ENCODE data around the gene YY1. TPM values are rescaled to one million over a fixed set of nuclear protein-coding genes. Genes with fewer than 3 reads are reported as not detected.

The YY1 gene
- total RNA-seq, 2 donors from 2014 or later, result 42.8 to 52.3 TPM

DNA sequence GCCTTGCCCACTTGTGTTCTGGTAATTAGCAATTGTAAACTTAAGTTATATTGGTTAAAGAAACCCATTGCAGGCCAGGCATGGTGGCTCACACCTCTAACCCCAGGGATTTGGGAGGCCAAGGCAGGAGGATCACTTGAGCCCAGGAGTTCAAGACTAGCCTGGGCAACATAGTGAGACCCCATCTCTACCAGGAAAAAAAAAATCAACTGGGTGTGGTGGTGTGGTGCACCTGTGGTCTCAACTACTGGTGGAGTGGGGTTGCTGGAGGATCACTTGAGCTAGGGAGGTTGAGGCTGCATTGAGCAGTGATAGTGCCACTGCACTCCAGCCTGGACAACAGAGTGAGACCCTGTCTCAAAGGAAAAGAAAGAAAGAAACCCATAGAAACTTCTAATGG is 13.7 kb downstream of the YY1 start:
- peaks cover 16 to 67% of the 10 kb centered on the region in 2 donors for H3K4me1 ChIP-seq (ENCODE audit: control insufficient read depth in 1 of 2, low read depth in 2 of 2)
- no peaks in the 10 kb centered on the region for H3K27me3 ChIP-seq (replicated peaks; ENCODE audit: insufficient read depth)
- H3K4me3 ChIP-seq, result no peak overlapping the region
- TF ChIP-seq, protein P1, sequence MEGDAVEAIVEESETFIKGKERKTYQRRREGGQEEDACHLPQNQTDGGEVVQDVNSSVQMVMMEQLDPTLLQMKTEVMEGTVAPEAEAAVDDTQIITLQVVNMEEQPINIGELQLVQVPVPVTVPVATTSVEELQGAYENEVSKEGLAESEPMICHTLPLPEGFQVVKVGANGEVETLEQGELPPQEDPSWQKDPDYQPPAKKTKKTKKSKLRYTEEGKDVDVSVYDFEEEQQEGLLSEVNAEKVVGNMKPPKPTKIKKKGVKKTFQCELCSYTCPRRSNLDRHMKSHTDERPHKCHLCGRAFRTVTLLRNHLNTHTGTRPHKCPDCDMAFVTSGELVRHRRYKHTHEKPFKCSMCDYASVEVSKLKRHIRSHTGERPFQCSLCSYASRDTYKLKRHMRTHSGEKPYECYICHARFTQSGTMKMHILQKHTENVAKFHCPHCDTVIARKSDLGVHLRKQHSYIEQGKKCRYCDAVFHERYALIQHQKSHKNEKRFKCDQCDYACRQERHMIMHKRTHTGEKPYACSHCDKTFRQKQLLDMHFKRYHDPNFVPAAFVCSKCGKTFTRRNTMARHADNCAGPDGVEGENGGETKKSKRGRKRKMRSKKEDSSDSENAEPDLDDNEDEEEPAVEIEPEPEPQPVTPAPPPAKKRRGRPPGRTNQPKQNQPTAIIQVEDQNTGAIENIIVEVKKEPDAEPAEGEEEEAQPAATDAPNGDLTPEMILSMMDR (IDR thresholded peaks at IDR 0.05), result no peak
- DNase-seq (ENCODE audit: low spot score), result no peak
- no peaks in the 10 kb centered on the region for H3K36me3 ChIP-seq
- ATAC-seq (ENCODE audit: insufficient number of reproducible peaks, low FRiP score, low read depth), result no peak
- no peaks in the 10 kb centered on the region for H3K9me3 ChIP-seq
- H3K27ac ChIP-seq, result no peak overlapping the region

DNA sequence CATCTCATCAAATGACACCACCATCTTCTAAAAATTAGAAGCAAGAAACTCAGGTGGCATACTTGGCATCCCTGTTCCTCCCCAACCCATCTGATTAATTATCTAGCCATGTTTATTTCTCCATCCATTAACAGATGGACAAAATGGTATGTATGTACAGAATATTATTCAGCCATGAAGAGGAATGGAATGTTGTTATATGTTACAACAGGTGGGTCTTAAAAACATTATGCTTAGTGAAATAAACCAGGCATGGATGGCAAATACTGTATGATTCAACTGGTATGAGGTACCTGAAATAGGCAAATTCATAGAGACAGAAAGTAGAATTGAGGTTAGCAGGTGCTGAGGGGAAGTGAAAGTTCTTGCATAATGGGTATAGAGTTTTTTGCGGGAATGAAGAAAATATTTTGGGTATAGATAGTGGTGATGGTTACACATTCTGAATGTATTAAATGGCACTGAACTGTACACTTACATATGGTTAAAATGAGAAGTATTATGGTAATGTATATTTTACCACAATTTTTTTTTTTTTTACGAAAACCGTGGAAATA is 17.5 kb downstream of the YY1 start:
- H3K9me3 ChIP-seq, result no peaks in the 10 kb centered on the region

DNA sequence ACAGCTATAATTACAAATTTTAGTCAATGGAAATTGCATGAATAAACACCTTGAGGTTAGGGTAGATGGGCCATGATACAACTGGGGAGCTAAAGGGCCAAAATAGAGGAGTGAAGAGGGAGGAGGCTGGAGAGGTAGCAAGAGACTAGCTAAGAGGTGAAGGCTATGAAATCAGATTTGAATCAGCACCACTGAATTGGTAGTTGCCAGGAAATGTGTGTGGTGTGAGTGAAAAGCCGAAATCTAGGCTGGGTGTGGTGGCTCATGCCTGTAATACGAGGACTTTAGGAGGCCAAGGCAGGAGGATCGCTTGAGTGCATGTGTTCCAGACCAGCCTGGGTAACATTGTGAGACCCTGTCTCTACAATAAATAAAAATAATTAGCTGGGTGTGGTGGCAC is 22.7 kb downstream of the YY1 start:
- Histone ChIP-seq H3K9me3 (no peaks in the 10 kb centered on the region), H3K27ac (no peak overlapping the region), H3K4me3 (no peak overlapping the region), H3K36me3 (peaks cover 14% of the 10 kb centered on the region), H3K4me1 (ENCODE audit: control insufficient read depth in 1 of 2, low read depth in 2 of 2) (peaks cover 0 to 41% of the 10 kb centered on the region in 2 donors), H3K27me3 (replicated peaks; ENCODE audit: insufficient read depth) (no peaks in the 10 kb centered on the region)
- ATAC-seq (ENCODE audit: insufficient number of reproducible peaks, low FRiP score, low read depth) (no peak), DNase-seq (ENCODE audit: low spot score) (no peak)
- TF ChIP-seq, protein P1 (IDR thresholded peaks at IDR 0.05), result no peak

More for the DNA sequence above, 17.5 kb downstream of the YY1 start:
- DNase-seq (ENCODE audit: low spot score) (no peak), ATAC-seq (ENCODE audit: insufficient number of reproducible peaks, low FRiP score, low read depth) (no peak)
- Histone ChIP-seq H3K4me1 (ENCODE audit: control insufficient read depth in 1 of 2, low read depth in 2 of 2) (peaks cover 11 to 61% of the 10 kb centered on the region in 2 donors), H3K4me3 (no peak overlapping the region), H3K27ac (no peak overlapping the region), H3K36me3 (no peaks in the 10 kb centered on the region), H3K27me3 (replicated peaks; ENCODE audit: insufficient read depth) (no peaks in the 10 kb centered on the region)
- TF ChIP-seq, protein P1 (IDR thresholded peaks at IDR 0.05), result no peak

DNA sequence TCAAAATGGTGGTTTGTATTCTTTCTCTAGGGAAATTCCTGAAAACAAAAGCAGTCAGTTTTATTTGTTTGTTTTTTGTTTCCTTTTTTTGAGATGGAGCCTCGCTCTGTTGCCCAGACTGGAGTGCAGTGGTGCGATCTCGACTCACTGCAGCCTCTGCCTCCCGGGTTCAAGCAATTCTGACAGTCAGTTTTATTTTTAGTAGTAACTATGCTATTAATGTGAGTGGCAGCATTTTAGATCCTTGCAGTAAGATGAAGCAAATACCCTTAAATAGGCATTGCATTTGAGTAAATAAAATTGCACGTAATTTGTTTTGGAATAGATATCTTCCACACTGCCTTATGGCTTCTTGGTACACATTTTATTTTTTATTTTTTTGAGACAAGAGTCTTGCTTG is 23.6 kb downstream of the YY1 start:
- Histone ChIP-seq H3K36me3 (peaks cover 14% of the 10 kb centered on the region), H3K4me3 (no peak overlapping the region), H3K9me3 (no peaks in the 10 kb centered on the region), H3K4me1 (ENCODE audit: control insufficient read depth in 1 of 2, low read depth in 2 of 2) (peaks cover 0 to 32% of the 10 kb centered on the region in 2 donors), H3K27ac (no peak overlapping the region), H3K27me3 (replicated peaks; ENCODE audit: insufficient read depth) (no peaks in the 10 kb centered on the region)
- TF ChIP-seq, protein P1 (IDR thresholded peaks at IDR 0.05), result no peak
- ATAC-seq (ENCODE audit: insufficient number of reproducible peaks, low FRiP score, low read depth), result no peak
- DNase-seq (ENCODE audit: low spot score), result no peak

DNA sequence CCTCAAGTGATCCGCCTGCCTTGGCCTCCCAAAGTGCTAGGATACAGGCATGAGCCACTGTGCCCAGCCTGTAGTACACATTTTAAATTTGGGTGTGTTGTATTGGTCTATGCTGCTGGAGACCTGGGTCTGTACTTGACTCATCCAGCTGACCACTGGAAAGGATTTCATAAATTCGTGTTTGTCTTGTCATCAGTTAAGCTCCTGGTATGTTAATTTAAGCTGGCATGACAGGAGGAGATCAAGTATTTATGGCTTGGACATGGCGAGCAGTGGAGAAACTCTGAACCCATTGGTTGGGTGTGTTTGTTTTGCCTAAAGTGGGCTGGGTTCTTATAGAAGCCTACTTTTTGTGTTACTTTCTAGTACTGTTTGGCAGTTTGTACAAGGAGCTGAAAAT is 24.2 kb downstream of the YY1 start:
- Histone ChIP-seq H3K4me3 (no peak overlapping the region), H3K9me3 (no peaks in the 10 kb centered on the region), H3K36me3 (peaks cover 14% of the 10 kb centered on the region), H3K27ac (no peak overlapping the region), H3K27me3 (replicated peaks; ENCODE audit: insufficient read depth) (no peaks in the 10 kb centered on the region), H3K4me1 (ENCODE audit: control insufficient read depth in 1 of 2, low read depth in 2 of 2) (peaks cover 0 to 26% of the 10 kb centered on the region in 2 donors)
- ATAC-seq (ENCODE audit: insufficient number of reproducible peaks, low FRiP score, low read depth), result no peak
- TF ChIP-seq, protein P1 (IDR thresholded peaks at IDR 0.05), result no peak
- no peak for DNase-seq (ENCODE audit: low spot score)
